ENCODE data around the gene GRK6.
A peak's percentile ranks its signal among the peaks of the same experiment; 100 is the strongest.

The GRK6 gene
- long read RNA-seq, donor 1, transcript GRK6-201 (16 exons, 2,939 nt): major isoform, 10 of 10 reads
- long read RNA-seq, donor 1, partial matches to known transcripts: 0 of 10 reads
- long read RNA-seq, donor 1, other reads (novel, unspliced or antisense): 0 of 10 reads
- long read RNA-seq, donor 2, transcript GRK6-201 (16 exons, 2,939 nt): major isoform, 7 of 7 reads
- long read RNA-seq, donor 2, partial matches to known transcripts: 0 of 7 reads
- long read RNA-seq, donor 2, other reads (novel, unspliced or antisense): 0 of 7 reads
- long read RNA-seq, donor 3, partial matches to known transcripts: 0 of 4 reads
- long read RNA-seq, donor 3, other reads (novel, unspliced or antisense): 0 of 4 reads
- long read RNA-seq, donor 4, transcript GRK6-201 (16 exons, 2,939 nt): major isoform, 7 of 8 reads
- long read RNA-seq, donor 4, partial matches to known transcripts: 0 of 8 reads
- long read RNA-seq, donor 4, other reads (novel, unspliced or antisense): 0 of 8 reads
- long read RNA-seq, donor 5, partial matches to known transcripts: 0 of 2 reads
- long read RNA-seq, donor 5, other reads (novel, unspliced or antisense): 0 of 2 reads
- long read RNA-seq, donor 6, transcript GRK6-201 (16 exons, 2,939 nt): major isoform, 7 of 13 reads
- long read RNA-seq, donor 6, partial matches to known transcripts: 6 of 13 reads
- long read RNA-seq, donor 6, other reads (novel, unspliced or antisense): 0 of 13 reads
- long read RNA-seq, donor 7, transcript GRK6-201 (16 exons, 2,939 nt): major isoform, 7 of 13 reads
- long read RNA-seq, donor 7, partial matches to known transcripts: 5 of 13 reads
- long read RNA-seq, donor 7, other reads (novel, unspliced or antisense): 0 of 13 reads
- long read RNA-seq, donor 8, partial matches to known transcripts: 5 of 9 reads
- long read RNA-seq, donor 8, other reads (novel, unspliced or antisense): 0 of 9 reads

- peak; percentile 73 for DNase-seq
These were observed at the start of gene GRK6 for GRCh38 chr5:177426566-177427210. GRK6 (plus strand) TSS chr5:177426676; CDS start chr5:177426846, 170 bp downstream.

GRCh38 chr5:177377851-177378776 lies 48.4 kb upstream of the GRK6 start:
- DNase-seq: no peak

GRCh38 chr5:177378884-177379883 lies 47.3 kb upstream of the GRK6 start:
- no peak for DNase-seq

- DNase-seq: no peak
These were observed 45.7 kb upstream of the GRK6 start for GRCh38 chr5:177380805-177381126.

GRCh38 chr5:177382423-177383029 lies 44.0 kb upstream of the GRK6 start:
- DNase-seq: no peak

- DNase-seq: no peak
These were observed 43.3 kb upstream of the GRK6 start for GRCh38 chr5:177383181-177383580.

GRCh38 chr5:177384134-177384533 lies 42.3 kb upstream of the GRK6 start, which contains the start of gene SLC34A1:
SLC34A1 (plus strand) TSS chr5:177384434; CDS start chr5:177385742, 1,308 bp downstream.
- no peak for DNase-seq

- DNase-seq: no peak
These were observed 40.8 kb upstream of the GRK6 start for GRCh38 chr5:177385720-177386119.

GRCh38 chr5:177386542-177386941 lies 39.9 kb upstream of the GRK6 start:
- DNase-seq: no peak

GRCh38 chr5:177387405-177387804 lies 39.1 kb upstream of the GRK6 start:
- no peak for DNase-seq

- DNase-seq: no peak
These were observed 37.9 kb upstream of the GRK6 start for GRCh38 chr5:177388521-177389052.

- DNase-seq: no peak
These were observed 37.0 kb upstream of the GRK6 start for GRCh38 chr5:177389241-177390169.

- DNase-seq: peak; percentile 77
These were observed 35.8 kb upstream of the GRK6 start for GRCh38 chr5:177390363-177391300.

- no peak for DNase-seq
These were observed 33.7 kb upstream of the GRK6 start for GRCh38 chr5:177392765-177393164.

- DNase-seq: no peak
These were observed 33.2 kb upstream of the GRK6 start for GRCh38 chr5:177393206-177393765.

- DNase-seq: no peak
These were observed 32.5 kb upstream of the GRK6 start for GRCh38 chr5:177393990-177394389.

- DNase-seq: no peak
These were observed 30.4 kb upstream of the GRK6 start for GRCh38 chr5:177396078-177396477.
